HG02610 (cell line): ENCODE measurements around the gene USP44.
A peak's percentile ranks its signal among the peaks of the same experiment; 100 is the strongest.
"Not testable (repeated sequence)": the region's sequence is repeated elsewhere in the genome, so short reads cannot be mapped to it uniquely, and the experiment has no call there.

Experiments used
- ATAC-seq: cut with Tn5 transposase; IDR thresholded peaks from one replicate; pipeline ENCODE4 v1.9.1; 2021; ENCODE audit warnings: mild to moderate bottlenecking, moderate library complexity; ENCODE audit not compliant: unreplicated experiment

Gene USP44

GRCh38 chr12:95551305-95551704, at the start of gene USP44:
USP44 (minus strand) TSS chr12:95551476; CDS start chr12:95534256, 17,220 bp downstream.
- ATAC-seq, result no peak

DNA sequence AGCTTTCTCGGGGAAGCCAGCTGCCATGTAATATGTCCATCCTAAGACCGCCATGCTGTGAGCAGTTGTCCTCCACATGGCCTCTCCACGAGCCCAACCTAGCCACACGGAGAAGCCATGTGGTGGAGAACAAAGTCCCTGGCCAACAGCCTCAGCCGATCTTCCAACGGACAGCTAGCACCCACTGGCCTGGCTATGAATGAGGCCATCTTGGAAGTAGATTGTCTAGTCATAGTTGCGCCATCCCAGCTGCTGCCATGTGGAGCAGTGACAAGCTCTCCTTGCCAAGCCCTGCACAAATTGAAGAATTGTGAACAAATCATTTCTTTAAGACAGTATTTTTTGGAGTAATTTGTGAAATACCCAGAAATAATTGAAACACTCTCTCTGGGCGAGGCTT, 49.3 kb upstream of the USP44 start:
- ATAC-seq, result no peak

DNA sequence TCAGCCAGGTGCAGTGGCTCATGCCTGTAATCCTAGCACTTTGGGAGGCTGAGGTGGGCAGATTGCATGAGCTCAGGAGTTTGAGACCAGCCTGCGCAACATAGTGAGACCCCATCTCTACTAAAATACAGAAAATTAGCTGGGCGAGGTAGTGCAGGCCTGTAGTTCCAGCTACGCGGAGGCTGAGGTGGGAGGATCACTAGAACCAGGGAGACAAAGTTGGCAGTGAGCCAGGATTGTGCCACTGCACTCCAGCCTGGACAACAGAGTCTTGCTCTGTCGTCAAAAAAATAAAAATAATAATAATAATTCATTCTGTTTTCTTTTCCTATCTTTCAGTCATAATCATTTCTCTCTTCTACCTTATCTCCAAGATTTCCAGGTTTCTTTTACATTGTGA, 48.6 kb upstream of the USP44 start:
- no peak for ATAC-seq

GRCh38 chr12:95594136-95594535, 42.9 kb upstream of the USP44 start:
- ATAC-seq, result no peak

DNA sequence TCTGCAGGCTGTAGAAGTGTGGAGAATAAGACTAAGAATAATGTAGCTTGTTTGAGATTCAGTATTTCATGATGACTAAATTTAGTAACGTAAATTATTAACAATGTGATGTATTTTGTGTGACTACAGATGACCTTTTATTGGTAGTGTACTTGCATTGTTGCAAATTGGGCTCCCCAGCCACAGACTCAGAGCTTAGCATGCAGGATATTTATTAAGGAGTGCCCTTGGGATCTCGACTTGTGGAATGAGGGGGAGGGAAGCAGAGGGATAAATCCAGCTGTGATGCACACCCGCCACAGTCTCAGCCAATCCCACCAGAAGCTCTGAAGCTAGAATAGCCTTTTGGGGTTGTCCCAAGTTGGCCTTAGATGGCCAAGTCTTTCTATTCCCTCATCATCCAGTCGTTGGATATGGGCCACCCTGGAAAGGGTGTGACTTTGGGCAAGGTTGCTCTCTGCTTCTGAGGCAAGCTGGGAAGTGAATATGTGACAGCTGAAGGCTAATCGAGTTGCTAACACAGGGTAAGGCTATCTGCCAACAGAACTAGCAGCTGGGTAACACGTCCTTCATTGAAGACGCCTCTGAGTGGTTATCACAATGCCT, 42.1 kb upstream of the USP44 start:
- no peak for ATAC-seq

DNA sequence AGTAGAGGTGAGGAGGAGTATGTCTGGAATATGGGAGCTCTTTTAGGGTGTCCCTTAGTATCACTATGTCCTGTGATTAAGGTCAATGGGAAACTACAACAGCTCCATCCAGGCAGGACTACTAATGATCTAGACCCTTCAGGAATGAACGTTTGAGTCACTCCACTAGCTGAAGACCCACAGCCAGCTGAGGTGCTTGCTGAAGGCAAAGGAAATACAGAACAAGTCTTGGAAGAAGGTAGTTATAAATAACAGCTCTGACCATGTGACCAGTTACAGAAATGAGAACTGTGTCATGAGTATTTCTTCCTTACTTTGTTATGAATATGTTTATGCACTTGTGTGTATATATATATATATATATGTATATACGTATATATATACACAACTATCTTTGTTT, 40.5 kb upstream of the USP44 start:
- no peak for ATAC-seq

GRCh38 chr12:95590775-95591174, 39.5 kb upstream of the USP44 start:
- no peak for ATAC-seq

DNA sequence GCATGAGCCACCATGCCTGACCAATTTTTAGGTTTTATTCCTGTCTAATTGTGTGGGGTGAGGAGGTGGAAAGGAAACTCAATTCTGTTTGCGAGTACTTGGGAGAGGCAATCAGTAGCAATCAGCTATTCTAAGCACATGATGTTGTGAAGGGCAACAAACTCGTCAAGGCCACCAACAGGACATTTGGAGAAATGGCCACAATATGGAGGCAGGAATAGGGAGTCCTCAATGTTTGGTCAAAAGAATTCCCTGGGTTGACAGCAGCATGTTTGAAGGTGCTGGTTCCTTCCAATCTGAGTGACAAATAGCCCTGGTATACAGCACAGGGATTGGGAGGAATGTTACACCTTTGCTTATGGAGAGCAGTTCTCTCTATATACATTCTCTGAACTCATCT, 32.7 kb upstream of the USP44 start:
- no peak for ATAC-seq

- ATAC-seq, result no peak
Measured at GRCh38 chr12:95582230-95583058, 31.2 kb upstream of the USP44 start.

- no peak for ATAC-seq
Measured at GRCh38 chr12:95577820-95578219, 26.5 kb upstream of the USP44 start.

DNA sequence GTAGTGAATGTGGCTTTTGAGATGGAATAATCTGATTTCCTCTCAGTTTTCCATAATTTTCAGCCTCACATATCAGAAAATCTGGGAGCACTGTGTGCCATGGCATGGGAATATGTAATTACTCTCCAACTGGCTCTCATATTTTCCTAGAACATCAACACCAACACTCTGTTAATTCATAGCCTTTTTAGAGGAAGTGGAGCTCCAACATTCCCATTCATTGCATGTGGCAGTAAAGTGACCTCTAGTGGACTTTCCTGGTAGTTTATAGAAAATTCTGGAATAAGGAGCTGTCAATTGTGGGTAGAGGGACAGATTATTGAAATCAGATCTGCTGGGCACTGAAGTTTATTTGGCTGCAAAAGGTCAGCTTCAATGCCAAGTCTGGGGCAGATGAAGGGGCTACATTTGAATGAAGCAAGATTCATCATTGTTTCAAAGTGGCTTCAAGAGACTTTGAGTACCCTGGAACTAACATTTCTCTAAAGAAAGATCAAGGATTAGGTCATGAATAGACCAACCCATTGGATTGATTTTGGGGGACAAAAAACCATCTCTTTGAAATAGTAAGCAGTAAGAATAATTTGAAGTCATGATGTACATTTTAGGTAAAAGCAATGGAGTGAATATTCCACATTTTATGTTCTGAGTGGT, 23.6 kb upstream of the USP44 start:
- no peak for ATAC-seq

- ATAC-seq, result peak; percentile 55
Measured at GRCh38 chr12:95573951-95574576, 22.8 kb upstream of the USP44 start.

- no peak for ATAC-seq
Measured at GRCh38 chr12:95571369-95571768, 20.1 kb upstream of the USP44 start.

GRCh38 chr12:95568045-95568444, 16.8 kb upstream of the USP44 start:
- not testable (repeated sequence) for ATAC-seq

GRCh38 chr12:95557625-95558024, 6.3 kb upstream of the USP44 start:
- no peak for ATAC-seq

- no peak for ATAC-seq
Measured at GRCh38 chr12:95554532-95555071, 3.3 kb upstream of the USP44 start.

DNA sequence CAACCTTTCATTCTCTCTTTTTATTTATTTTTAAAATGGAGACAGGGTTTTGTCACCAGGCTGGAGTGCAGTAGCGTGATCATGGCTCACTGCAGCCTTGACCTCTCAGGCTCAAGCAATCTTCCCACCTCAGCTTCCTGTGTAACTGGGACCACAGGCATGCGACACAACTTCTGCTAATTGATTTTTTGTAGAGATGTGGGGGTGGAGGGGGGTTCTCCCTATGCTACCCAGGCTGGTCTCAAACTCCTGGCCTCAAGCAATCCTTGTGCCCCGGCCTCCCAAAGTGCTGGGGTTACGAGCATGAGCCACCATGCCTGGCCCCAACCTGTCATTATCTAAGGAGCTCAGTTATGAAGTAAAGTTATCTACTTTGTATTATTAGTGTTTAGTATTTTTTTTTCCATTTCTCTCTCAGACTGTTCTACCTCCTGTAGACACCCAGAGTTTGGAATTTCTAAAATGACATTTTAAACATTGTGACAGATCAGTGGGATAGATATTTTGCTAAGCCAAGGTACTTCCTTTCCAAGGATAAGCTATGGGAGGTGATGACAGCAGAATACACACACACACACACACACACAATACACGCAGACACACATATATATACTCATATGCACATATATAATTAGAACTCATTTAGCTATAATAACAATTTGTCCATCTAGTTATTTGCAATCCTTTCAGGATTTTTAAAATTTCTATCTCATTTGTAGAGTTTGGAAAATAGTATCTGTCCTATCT, 2.1 kb upstream of the USP44 start:
- ATAC-seq, result no peak

DNA sequence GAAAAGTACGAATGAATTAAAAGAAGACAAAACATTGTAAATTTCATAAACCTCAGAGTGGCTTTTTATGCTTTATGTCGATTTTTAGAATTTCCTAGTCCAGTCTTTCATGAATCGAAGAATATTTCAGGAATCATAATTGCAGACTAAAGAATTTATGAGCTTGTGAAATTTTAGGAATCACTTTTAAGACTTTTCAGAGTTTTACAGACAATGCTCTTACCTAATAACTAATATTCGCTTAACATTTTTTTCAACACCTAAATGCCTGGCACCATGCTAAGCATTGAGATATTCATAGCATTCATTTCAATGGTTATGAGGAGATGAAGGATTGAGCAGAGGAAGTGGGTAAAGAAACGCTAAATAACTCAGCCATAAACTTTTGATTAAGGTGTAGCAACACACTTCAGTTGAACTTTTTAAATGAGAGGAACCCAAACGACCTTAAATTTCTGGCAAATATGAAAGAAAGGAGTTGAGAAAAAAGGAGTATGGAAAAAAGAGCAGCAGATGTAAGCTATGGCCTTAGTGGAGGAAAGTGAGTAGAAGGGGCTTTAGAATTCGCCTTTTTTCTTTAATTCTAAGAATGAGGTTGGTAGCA, 739 bp upstream of the USP44 start:
- no peak for ATAC-seq

DNA sequence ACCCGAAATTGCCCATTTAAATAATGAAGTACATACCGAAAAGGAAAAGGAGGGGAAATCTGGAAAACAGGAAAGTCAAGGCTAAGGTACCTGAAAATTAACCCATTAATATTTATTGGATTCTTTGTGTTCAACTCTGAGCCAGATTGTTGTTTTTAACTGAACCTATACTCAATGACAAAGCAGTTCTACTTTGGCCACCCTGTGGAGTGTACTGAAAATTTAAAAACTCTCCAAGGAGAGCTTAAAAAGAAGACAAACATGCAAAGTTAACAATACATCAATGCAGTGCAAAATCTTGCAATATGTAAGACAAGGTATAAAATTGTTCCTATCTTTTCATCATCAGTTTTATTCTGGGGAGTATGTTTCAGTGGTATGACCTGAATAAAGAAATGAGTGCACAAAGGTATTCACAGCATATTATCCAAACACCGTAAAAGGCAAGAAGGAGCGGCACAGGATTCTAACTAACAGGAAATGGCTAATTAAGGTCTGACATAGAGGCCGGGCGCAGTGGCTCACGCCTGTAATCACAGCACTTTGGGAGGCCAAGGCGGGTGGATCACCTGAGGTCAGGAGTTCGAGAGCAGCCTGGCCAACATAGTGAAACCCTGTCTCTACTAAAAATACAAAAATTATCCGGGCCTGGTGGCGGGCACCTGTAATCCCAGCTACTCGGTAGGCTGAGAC, 1.7 kb downstream of the USP44 start:
- ATAC-seq, result no peak
